GM21381 (cell line): ENCODE measurements around the gene CD70.
"Not testable (repeated sequence)": the region's sequence is repeated elsewhere in the genome, so short reads cannot be mapped to it uniquely, and the experiment has no call there.

ENCODE experiments used
- ATAC-seq: cut with Tn5 transposase; IDR thresholded peaks from one replicate; pipeline ENCODE4 v1.9.1; 2021; ENCODE audit warnings: mild to moderate bottlenecking, moderate library complexity; ENCODE audit not compliant: unreplicated experiment

CD70 gene, protein sequence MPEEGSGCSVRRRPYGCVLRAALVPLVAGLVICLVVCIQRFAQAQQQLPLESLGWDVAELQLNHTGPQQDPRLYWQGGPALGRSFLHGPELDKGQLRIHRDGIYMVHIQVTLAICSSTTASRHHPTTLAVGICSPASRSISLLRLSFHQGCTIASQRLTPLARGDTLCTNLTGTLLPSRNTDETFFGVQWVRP

DNA sequence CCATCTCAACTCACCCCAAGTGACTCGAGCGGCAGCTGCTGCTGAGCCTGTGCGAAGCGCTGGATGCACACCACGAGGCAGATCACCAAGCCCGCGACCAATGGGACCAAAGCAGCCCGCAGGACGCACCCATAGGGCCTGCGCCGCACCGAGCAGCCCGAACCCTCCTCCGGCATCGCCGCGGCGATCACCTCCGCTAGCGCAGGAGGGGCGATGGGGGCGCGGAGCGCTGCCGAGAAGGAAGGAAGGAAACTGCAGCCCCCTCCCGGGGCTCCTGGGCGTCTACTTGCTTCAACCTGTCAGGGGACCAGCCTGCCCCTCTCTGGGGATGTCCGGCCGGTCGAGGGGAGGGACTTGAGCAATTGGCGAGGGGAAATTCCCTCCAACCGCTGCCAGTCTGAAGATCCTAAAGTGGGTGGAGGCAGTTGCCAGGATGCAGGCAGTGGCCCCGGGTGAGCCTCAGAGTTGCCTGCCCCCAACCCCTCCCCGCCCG is at the start of gene CD70:
Gene CD70, minus strand, starts transcription at position 324 of the 493 bp plus-strand sequence. Its CDS starts 148 bp downstream, at position 176.
- ATAC-seq = peak; percentile 50

DNA sequence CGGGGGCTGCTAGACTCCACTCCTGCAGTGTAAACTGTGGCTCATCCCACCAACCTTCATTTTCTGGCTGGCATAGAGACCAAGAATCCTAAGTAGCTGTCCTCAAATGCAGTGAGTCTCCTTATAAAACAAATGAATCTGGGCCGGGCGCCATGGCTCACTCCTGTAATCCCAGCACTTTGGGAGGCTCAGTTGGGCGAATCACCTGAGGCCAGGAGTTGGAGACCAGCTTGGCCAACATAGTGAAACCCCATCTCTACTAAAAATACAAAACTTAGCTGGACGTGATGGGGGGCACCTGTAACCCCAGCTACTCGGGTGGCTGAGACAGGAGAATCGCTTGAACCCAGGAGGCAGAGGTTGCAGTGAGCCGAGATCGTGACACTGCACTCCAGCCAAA is 49.4 kb upstream of the CD70 start:
- not testable (repeated sequence) for ATAC-seq

DNA sequence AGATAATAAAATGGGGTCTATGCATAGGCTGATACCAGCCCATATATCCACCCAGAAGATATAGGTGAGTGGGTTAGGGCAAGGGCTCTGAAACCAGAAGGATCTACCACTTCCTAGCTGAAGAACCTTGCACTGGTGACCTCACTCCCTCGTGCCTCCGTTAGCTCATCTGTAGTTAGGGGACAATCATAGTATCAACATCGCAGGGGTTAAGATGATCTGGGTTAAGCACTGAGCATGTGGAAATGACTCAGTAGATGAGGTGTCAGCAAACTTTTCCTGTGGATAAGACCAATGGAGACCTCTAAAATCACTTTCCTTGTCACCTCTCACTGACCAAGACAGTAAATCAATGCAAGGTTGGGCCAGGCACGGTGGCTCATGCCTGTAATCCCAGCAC is 48.5 kb upstream of the CD70 start:
- no peak for ATAC-seq

DNA sequence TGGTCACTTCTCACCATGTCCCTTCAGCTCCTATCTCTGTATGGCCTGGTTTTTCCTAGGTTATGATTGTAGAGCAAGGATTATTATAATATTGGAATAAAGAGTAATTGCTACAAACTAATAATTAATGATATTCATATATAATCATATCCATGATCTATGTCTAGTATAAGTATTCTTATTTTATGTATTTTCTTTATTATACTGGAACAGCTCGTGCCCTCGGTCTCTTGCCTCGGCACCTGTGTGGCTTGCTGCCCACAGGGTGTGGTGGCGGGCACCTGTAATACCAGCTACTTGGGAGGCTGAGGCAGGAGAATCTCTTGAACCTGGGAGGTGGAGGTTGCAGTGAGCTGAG is 42.5 kb upstream of the CD70 start:
- not testable (repeated sequence) for ATAC-seq

DNA sequence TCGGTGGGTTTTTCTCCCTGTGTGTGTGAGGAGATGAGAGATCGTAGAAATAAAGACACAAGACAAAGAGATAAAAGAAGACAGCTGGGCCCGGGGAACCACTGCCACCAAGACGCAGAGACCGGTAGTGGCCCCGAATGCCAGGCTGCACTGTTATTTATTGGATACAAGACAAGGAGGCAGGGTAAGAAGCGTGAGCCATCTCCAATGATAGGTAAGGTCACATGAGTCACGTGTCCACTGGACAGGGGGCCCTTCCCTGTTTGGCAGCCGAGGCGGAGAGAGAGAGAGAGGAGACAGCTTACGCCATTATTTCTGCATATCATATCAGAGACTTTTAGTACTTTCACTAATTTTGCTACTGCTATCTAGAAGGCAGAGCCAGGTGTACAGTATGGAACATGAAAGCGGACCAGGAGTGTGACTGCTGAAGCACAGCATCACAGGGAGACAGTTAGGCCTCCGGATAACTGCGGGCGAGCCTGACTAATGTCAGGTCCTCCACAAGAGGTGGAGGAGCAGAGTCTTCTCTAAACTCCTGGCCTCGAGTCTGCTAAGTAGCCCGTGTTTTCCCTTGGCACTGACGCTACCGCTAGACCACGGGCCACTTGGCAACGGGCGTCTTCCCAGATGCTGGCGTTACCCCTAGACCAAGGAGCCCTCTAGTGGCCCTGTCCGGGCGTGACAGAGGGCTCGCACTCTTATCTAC is 42.0 kb upstream of the CD70 start:
- not testable (repeated sequence) for ATAC-seq

DNA sequence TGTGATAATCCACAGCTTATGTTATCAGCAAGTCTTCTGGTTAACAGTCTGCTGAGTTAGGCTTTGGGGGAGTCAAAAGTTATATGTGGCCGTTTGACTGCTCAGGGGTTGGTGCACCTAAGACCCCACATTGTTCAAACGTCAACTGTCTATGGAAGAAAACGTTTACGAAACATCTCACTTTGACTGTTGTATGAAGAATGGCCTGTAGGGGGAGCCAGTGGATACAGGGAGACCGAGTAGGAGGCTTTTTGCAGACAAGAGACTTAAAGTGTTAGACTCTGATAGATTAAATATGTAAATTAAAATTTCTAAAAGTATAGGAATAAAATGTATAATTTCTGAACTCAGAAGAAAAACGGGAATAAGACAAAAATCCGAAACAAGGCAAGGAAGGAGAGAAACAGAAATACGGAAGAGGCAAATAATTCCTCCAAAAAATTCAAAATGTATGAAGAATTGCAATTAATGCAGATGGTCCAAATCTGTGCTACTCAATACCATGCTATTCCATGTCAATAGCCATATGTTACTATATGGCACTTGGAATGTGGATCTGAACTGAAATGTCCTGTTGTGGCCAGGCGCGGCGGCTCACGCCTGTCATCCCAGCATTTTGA is 41.2 kb upstream of the CD70 start:
- ATAC-seq = peak; percentile 58

DNA sequence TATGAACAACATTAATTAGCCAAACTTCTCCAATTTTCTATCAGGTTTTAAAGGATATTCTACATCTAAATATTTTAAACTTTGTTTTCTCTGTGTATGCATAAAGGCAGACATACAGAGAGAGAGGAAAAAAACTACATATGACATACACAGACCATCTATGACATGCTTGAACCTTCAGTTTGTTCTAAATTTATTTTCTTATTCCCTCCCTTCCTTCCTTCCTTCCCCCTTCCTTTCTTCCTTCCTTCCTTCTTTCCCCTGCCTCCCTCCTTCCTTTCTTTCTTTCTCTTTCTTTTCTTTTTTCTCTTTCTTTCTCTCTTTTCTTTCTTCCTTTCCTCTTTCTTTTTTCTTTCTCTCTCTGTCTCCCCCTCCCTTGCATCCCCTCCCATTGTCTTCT is 35.8 kb upstream of the CD70 start:
- ATAC-seq = no peak

DNA sequence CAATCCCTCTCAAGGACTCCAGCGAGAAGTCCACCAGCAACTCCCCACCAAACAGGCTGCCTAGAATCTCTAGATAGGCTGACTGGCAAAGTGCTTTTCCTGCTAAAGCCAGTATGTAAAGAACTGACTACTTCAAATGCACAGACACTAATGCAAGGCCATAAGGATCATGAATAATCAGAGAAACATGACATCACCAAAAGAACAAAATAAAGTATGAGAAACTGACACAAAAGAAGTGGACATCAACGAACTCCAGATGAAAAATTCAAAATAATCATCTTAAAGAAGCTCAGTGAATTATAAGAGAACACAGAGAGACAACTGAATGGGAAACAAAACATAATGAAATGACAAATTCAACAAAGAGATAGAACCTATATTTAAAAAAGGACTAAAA is 26.4 kb upstream of the CD70 start:
- ATAC-seq = no peak

DNA sequence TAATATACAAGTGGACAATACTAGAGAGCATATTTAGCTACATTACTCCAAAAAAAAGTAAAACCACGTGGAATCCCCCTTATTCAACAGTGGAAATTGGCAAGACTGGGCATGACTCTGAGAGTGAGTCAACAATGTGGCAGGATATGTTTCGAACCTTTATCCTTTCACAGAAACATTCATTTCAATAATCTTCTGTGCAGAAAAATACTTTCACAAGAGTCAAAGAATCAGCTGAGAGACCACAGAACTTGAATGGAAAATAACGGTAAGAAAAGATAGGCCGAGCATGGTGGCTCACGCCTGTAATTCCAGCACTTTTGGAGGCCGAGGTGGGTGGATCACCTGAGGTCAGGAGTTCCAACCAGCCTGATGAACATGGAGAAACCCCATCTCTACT is 25.1 kb upstream of the CD70 start:
- no peak for ATAC-seq

DNA sequence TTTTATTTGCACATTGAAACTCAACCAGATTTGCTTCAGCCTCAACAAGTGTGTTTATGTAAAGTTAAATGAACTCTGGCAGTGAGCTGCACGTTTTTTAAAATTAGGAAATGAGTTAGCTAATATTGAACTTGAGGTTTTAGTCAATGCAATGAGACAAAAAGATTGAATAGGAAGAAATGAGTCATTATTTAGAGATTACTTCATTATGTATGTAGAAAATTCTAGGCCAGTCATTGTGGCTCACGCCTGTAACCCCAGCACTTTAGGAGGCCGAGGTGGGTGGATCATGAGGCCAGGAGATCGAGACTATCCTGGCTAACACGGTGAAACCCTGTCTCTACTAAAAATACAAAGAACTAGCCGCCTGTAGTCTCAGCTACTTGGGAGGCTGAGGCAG is 22.8 kb upstream of the CD70 start:
- ATAC-seq = no peak

DNA sequence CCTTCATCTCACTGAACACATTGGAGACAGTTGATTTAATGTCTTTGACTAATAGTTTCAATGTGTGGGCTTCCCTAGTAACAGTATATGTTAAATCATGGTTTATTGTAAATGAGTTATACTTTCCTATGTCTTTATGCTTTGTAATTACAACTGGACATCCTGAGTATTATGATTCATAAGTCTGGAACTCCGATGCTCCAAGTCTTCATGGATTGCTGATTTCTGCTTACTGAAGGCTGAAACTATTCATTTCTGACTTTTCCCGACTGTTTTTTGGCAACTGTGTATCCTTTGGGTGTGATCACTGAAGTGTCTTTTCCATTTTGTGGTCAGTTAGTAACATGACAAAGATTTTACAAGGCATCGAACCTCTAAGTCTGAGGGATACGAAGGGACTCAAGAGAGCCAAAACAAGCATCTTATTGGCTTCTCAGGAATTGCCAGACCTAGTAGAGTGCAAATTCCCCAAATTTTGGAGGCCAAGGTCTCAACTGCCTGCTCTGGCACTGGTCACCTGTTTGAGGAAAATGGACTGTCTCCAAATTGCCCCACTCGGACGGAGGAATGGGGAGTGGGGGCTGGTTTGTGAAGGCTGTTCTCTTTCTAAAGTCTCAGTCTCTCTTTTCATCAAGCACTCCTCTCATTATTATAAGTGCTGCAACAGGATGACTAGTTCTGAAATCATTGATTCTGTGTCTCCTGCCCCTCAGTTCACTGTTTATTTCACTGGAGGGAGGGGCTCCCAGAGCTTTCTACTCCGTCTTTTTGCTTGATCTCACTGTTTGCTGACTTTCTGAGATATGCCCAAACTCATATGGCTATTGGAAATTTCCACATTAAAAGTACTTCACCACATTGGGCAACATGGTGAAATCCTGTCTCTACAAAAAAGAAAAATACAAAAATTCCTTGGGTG is 20.2 kb upstream of the CD70 start:
- no peak for ATAC-seq

DNA sequence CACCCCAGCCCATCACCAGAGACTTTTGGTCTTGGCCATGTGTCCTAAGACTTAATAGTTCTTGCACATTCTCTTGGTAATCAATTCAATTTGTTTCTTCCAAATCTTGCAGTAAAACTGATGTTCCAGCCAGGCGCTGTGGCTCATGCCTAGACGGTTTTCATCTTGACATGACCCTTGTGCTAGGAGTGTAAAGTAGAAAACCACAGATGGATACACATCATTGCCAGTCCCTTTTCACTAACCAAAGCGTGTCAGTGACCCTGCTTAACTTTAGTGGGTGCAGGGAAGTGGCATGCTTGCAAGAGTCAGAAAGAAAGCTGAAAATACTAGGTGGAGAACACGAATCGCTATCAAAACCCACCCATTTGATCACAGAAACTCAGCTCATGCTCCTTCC is 18.0 kb upstream of the CD70 start:
- no peak for ATAC-seq

DNA sequence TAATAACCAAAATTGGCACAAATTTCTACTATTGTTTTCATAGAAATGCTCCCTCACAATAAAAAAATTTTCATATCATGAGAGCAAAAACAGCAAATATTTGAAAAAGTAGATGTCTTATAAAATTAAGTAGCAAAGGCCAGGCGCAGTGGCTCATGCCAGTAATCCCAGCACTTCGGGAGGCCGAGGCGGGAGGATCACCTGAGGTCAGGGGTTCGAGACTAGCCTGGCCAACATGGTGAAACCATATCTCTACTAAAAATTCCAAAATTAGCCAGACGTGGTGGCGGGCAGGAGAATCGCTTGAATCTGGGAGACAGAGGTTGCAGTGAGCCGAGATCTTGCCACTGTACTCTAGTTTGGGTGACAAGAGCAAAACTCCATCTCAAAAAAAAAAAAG is 17.2 kb upstream of the CD70 start:
- ATAC-seq = not testable (repeated sequence)

DNA sequence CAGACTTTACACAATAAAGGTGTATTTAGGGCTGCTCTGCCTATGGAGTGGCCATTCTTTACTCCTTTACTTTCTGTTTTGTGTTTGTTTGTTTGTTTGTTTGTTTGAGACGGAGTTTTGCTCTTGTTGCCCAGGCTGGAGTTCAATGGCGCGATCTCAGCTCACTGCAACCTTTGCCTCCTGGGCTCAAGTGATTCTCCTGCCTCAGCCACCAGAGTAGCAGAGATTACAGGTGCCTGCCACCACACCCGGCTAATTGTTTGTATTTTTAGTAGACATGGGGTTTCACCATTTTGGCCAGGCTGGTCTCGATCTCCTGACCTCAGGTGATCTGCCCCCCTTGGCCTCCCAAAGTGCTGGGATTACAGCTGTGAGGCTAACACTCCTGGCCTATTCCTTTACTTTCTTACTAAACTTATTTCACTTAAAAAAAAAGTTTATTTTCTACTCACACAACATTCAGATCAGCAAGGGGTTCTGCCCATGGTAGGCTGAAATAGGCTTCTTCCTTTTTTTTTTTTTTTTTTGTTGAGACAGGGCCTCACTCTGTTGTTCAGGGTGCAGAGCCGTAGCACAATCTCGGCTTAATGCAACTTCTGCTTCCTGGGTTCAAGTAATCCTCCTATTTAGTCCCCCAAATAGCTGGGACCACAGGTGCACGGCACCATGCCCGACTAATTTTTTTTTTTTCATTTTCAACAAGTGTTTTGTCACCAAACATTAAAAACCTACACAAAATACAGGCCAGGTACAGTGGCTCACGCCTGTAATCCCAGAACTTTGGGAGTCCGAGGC is 15.5 kb upstream of the CD70 start:
- ATAC-seq = not testable (repeated sequence)

DNA sequence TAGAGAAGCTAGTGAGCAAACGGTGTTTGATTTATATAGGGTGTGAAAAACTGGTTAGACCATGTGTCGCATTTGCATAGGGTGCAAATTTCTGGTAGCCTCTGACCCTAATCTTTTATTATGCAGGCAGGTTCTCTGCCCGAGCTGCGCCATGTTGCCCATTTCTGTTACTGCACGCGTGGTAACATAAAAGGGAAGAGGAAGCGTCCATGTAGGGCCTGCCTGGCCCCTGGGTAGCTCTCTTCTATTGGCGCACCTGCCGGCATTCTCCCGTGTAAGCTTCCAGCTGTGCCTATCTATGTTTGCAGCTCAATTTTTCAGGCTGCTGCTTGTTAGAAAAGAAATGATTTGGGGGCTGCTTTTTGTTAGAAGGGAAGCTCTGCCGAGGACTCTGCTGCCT is 14.0 kb upstream of the CD70 start:
- ATAC-seq = no peak

DNA sequence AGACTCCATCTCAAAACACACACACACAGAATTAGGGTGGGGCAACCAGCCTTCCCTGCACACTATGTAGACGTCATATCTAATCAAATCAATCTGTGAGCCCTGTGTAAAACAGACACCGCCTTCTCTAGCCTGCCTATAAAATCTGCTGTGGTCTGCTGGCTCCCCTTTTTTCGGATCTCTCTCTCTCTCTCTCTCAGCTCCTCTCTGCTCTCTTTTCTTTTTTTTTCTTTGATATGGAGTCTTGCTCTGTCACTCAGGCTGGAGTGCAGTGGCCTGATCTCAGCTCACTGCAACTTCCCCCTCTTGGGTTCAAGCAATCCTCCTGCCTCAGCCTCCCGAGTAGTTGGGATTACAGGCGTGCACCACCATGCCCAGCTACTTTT is 11.8 kb upstream of the CD70 start:
- no peak for ATAC-seq

DNA sequence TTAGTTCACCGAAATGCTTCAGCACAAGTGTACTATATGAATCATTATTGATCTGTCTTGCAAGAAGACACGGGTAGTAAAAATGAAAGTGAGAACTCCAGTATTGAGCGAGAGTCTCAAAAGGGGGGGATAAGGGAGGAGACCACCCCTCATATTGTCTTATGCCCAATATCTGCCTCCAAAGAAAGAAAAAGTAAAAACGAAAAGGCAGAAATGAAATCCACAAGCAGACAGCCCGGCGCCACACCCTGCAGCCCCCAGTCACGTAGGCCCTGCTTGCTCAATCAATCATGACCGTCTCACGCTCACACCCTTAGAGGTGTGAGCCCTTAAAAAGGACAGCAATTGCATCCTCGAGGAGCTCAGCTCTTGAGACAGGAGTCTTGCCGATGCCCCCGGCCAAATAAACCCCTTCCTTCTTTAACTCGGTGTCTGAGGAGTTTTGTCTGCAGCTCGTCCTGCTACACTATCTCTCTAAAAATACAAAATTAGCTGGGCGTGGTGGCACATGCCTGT is 10.6 kb upstream of the CD70 start:
- ATAC-seq = peak; percentile 74

DNA sequence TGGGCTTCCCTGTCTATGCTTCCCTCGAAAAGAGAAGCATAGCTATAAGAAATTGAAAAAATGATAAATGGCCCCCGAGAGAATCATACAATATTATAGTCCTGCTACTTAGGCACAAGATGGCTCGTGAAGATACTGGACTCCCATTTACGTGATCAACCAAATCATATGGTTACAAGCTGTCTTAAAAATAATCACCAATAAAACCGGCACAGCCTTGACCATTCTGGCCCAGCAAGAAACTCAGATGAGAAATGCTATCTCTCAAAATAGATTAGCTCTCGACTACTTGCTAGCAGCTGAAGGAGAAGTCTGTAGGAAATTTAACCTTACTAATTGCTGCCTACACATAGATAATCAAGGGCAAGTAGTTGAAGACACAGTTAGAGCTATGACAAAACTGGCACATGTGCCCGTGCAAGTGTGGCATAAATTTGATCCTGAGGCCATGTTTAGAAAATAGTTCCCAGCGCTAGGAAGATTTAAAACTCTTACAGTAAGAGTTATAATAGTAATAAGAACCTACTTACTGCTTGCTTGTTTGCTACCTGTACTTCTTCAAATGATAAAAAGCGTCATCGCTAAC is 10.1 kb upstream of the CD70 start:
- not testable (repeated sequence) for ATAC-seq

DNA sequence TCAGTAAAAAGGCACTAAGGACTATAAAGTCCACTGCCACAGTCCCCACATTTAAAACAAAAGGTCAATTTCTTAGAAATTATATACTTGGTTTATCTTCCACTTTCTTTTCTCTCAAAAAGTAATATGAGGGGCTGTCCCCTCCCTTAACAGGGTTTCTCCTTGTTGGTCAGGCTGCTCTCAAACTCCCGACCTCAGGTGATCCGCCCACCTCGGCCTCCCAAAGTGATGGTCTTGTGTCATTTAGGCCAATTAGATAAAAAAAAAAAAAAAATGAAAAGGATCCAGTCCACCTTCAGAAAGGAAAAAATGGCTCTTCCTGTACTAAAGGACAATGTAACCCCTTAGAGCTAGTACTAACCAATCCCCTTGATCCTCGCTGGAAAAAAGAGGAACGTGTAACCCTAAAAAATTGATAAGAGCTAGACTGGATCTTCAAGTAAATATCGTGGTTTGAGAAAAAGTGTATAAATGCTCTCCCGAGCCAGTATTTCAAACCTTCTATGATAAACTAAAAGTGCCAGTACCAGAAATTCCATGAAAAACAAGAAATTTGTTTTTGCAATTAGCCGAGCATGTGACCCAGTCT is 9.0 kb upstream of the CD70 start:
- ATAC-seq = no peak
